ENCODE results near the gene PTPRQ.
"Not testable (repeated sequence)": the region's sequence is repeated elsewhere in the genome, so short reads cannot be mapped to it uniquely, and the experiment has no call there.

Gene PTPRQ

GRCh38 chr12:80443974-80444666 lies at the start of gene PTPRQ:
TSS of gene PTPRQ (plus strand) at chr12:80444235. CDS start at chr12:80444346, 111 bp downstream.
- in situ Hi-C loops (cut with MboI; ENCODE audit: low sequenced_read_pairs) = no loop called here

GRCh38 chr12:80400571-80400991 lies 43.5 kb upstream of the PTPRQ start:
- in situ Hi-C loops (cut with MboI; ENCODE audit: low sequenced_read_pairs) = no loop called here

- in situ Hi-C loops (cut with MboI; ENCODE audit: low sequenced_read_pairs) = no loop called here
Observed at GRCh38 chr12:80401191-80401590, 42.8 kb upstream of the PTPRQ start.

GRCh38 chr12:80404629-80405028 lies 39.4 kb upstream of the PTPRQ start:
- in situ Hi-C loops (cut with MboI; ENCODE audit: low sequenced_read_pairs) = no loop called here

GRCh38 chr12:80406253-80406652 lies 37.8 kb upstream of the PTPRQ start:
- in situ Hi-C loops (cut with MboI; ENCODE audit: low sequenced_read_pairs) = no loop called here

GRCh38 chr12:80411787-80412186 lies 32.2 kb upstream of the PTPRQ start:
- in situ Hi-C loops (cut with MboI; ENCODE audit: low sequenced_read_pairs) = no loop called here

- in situ Hi-C loops (cut with MboI; ENCODE audit: low sequenced_read_pairs) = no loop called here
Observed at GRCh38 chr12:80412343-80412953, 31.6 kb upstream of the PTPRQ start.

- in situ Hi-C loops (cut with MboI; ENCODE audit: low sequenced_read_pairs) = no loop called here
Observed at GRCh38 chr12:80413462-80413861, 30.6 kb upstream of the PTPRQ start.

- in situ Hi-C loops (cut with MboI; ENCODE audit: low sequenced_read_pairs) = no loop called here
Observed at GRCh38 chr12:80415466-80415865, 28.6 kb upstream of the PTPRQ start.

- in situ Hi-C loops (cut with MboI; ENCODE audit: low sequenced_read_pairs) = no loop called here
Observed at GRCh38 chr12:80419644-80420043, 24.4 kb upstream of the PTPRQ start.

GRCh38 chr12:80420075-80420474 lies 24.0 kb upstream of the PTPRQ start:
- in situ Hi-C loops (cut with MboI; ENCODE audit: low sequenced_read_pairs) = no loop called here

- in situ Hi-C loops (cut with MboI; ENCODE audit: low sequenced_read_pairs) = no loop called here
Observed at GRCh38 chr12:80422550-80422949, 21.5 kb upstream of the PTPRQ start.

- in situ Hi-C loops (cut with MboI; ENCODE audit: low sequenced_read_pairs) = no loop called here
Observed at GRCh38 chr12:80432061-80432460, 12.0 kb upstream of the PTPRQ start.

- in situ Hi-C loops (cut with MboI; ENCODE audit: low sequenced_read_pairs) = no loop called here
Observed at GRCh38 chr12:80441921-80442320, 2.1 kb upstream of the PTPRQ start.

GRCh38 chr12:80442426-80443222 lies 1.4 kb upstream of the PTPRQ start:
- in situ Hi-C loops (cut with MboI; ENCODE audit: low sequenced_read_pairs) = no loop called here

- in situ Hi-C loops (cut with MboI; ENCODE audit: low sequenced_read_pairs) = no loop called here
Observed at GRCh38 chr12:80445083-80445793, 1.2 kb downstream of the PTPRQ start.

GRCh38 chr12:80456513-80456912 lies 12.5 kb downstream of the PTPRQ start:
- in situ Hi-C loops (cut with MboI; ENCODE audit: low sequenced_read_pairs) = no loop called here

- in situ Hi-C loops (cut with MboI; ENCODE audit: low sequenced_read_pairs) = no loop called here
Observed at GRCh38 chr12:80460972-80461371, 16.9 kb downstream of the PTPRQ start.

GRCh38 chr12:80461851-80462250 lies 17.8 kb downstream of the PTPRQ start:
- in situ Hi-C loops (cut with MboI; ENCODE audit: low sequenced_read_pairs) = not testable (repeated sequence)

GRCh38 chr12:80469681-80470080 lies 25.6 kb downstream of the PTPRQ start:
- in situ Hi-C loops (cut with MboI; ENCODE audit: low sequenced_read_pairs) = no loop called here

GRCh38 chr12:80470403-80470802 lies 26.4 kb downstream of the PTPRQ start:
- in situ Hi-C loops (cut with MboI; ENCODE audit: low sequenced_read_pairs) = no loop called here
